Kidney (tissue), 14 donors: ENCODE results near the gene STK32B. TPM values are rescaled to one million over a fixed set of nuclear protein-coding genes. Genes with fewer than 3 reads are reported as not detected.
A peak's percentile ranks its signal among the peaks of the same experiment; 100 is the strongest.

Experiments used
- DNase-seq, 5 donors: peaks; one replicate each; pipeline ENCODE4 v3.0.0-alpha.2; 2013 to 2020
- FAIRE-seq: peaks from 2 replicates; lab custom pipeline; 2012; peaks lifted over from hg19 to GRCh38; lab: Jason Lieb, UNC
- H3K27ac ChIP-seq, 2 donors: one replicate each; pipeline ENCODE4 v1.7.0; 2013; ENCODE audit warnings: low read depth in 2 of 2, low read length in 2 of 2, inconsistent platforms in 1 of 2
- H3K27me3 ChIP-seq: one replicate; pipeline ENCODE4 v1.7.1; 2013; ENCODE audit warnings: low read length, inconsistent platforms; ENCODE audit not compliant: control insufficient read depth, insufficient read depth
- H3K36me3 ChIP-seq, 3 donors: one replicate each; pipeline versions ENCODE4 v1.7.0 to v1.7.1; 2013; ENCODE audit warnings: low read length in 3 of 3, control low read depth in 1 of 3, inconsistent platforms in 1 of 3; ENCODE audit not compliant: insufficient read depth in 3 of 3, control insufficient read depth in 2 of 3
- H3K4me1 ChIP-seq, 3 donors: one replicate each; pipeline versions ENCODE4 v1.7.0 to v1.7.1; 2013; ENCODE audit warnings: low read length in 3 of 3, inconsistent platforms in 1 of 3, low read depth in 1 of 3; ENCODE audit not compliant: control insufficient read depth in 2 of 3, insufficient read depth in 2 of 3
- H3K4me3 ChIP-seq, 3 donors: one replicate each; pipeline versions ENCODE4 v1.7.0 to v1.8.1; 2013; ENCODE audit warnings: low read length in 3 of 3, control low read depth in 1 of 3, inconsistent platforms in 1 of 3
- H3K9ac ChIP-seq, 3 donors: one replicate each; pipeline versions ENCODE4 v1.7.0 to v1.7.1; 2013; ENCODE audit warnings: low read length in 3 of 3, control low read depth in 1 of 3, inconsistent platforms in 1 of 3
- H3K9me3 ChIP-seq, 3 donors: one replicate each; pipeline versions ENCODE4 v1.7.0 to v1.7.1; 2013; ENCODE audit warnings: low read length in 3 of 3, control low read depth in 1 of 3, inconsistent platforms in 1 of 3; ENCODE audit not compliant: control insufficient read depth in 2 of 3, insufficient read depth in 1 of 3
- intact Hi-C: fragments of 100-400 bp; cut with DNase I; formaldehyde crosslinking; loops from one replicate; pipeline ENCODE4 v1.11.1; 2022
- polyA plus RNA-seq: library from polyadenylated mRNA; stranded (reverse); fragments of 350-450 nt; fragmentation: Illumina TruSeq; extraction: RNeasy Lipid Tissue Mini Kit (QIAGEN cat#74804); gene quantifications from one replicate; pipeline ENCODE4 v1.2.3, GENCODE V29; 2014; ENCODE audit warnings: low read depth, low replicate concordance; ENCODE audit not compliant: insufficient read depth
- total RNA-seq: library from RNA; stranded (reverse); fragmentation: NEBNext Ultra II Directional; extraction: Animal tissue kit (Norgen Biotek cat#: 25700); gene quantifications from one replicate; pipeline ENCODE4 v1.2.1, GENCODE V29; 2021
- TF ChIP-seq, protein P1 (sequence below): IDR thresholded peaks from 3 replicates; pipeline ENCODE4 v1.5.1; 2012; ENCODE audit warnings: mild to moderate bottlenecking, moderate library complexity, borderline replicate concordance; ENCODE audit not compliant: insufficient read depth; ENCODE audit errors: extremely low read depth
- donor health status: control.
- donor health status: control.
- donor health status: control.
- donor health status: control.
- donor health status: control.
- donor health status: DM: yes; HTN: yes; CAD: no.
- donor health status: Normal renal cell carcinoma (clear cell type).

Gene STK32B
- total and polyA plus RNA-seq, 2 donors from 2014 or later, result 18.1 to 18.2 TPM

DNA sequence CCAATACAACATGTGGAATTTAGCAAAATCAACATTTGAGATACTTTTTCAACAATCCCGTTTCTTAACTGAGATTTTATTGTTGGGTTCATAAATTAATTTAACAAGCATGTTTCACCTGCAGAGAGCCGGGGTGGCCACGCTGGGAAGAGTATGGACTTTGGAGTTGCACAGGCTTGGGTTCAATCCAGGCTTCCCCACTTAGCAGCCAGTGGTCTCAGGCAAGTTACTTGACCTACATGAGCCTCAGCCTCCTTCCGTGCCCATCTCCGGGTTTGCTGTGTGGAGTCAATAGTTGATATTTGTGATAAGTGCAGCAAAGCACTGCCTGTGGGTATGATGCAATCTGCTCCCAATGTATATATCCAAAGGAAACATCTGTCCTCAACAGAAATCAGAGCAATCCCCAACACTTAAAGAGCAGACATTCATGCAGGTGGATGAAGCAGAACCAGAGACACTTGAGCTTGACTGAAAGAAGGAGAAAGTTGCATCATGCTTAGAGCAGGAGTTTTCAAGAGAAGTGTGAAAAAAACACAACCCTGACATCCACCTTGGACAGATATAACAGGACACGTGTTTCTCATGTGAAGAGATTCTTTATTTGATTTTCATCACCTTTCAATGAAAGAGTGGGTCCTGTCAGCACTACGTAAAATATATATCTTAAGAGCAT is 37.1 kb upstream of the STK32B start:
- TF ChIP-seq, protein P1, sequence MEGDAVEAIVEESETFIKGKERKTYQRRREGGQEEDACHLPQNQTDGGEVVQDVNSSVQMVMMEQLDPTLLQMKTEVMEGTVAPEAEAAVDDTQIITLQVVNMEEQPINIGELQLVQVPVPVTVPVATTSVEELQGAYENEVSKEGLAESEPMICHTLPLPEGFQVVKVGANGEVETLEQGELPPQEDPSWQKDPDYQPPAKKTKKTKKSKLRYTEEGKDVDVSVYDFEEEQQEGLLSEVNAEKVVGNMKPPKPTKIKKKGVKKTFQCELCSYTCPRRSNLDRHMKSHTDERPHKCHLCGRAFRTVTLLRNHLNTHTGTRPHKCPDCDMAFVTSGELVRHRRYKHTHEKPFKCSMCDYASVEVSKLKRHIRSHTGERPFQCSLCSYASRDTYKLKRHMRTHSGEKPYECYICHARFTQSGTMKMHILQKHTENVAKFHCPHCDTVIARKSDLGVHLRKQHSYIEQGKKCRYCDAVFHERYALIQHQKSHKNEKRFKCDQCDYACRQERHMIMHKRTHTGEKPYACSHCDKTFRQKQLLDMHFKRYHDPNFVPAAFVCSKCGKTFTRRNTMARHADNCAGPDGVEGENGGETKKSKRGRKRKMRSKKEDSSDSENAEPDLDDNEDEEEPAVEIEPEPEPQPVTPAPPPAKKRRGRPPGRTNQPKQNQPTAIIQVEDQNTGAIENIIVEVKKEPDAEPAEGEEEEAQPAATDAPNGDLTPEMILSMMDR, result no peak
- no peaks in the 10 kb centered on the region for H3K27me3 ChIP-seq
- no peaks in the 10 kb centered on the region for H3K9me3 ChIP-seq
- no peaks in the 10 kb centered on the region for H3K4me1 ChIP-seq
- DNase-seq, result peak in 1 of 5 donors; percentile 27
- H3K4me3 ChIP-seq, result no peak overlapping the region
- no peak overlapping the region for H3K9ac ChIP-seq
- intact Hi-C loops, result no loop called here
- H3K27ac ChIP-seq, result no peak overlapping the region
- no peak for FAIRE-seq
- H3K36me3 ChIP-seq, result no peaks in the 10 kb centered on the region

DNA sequence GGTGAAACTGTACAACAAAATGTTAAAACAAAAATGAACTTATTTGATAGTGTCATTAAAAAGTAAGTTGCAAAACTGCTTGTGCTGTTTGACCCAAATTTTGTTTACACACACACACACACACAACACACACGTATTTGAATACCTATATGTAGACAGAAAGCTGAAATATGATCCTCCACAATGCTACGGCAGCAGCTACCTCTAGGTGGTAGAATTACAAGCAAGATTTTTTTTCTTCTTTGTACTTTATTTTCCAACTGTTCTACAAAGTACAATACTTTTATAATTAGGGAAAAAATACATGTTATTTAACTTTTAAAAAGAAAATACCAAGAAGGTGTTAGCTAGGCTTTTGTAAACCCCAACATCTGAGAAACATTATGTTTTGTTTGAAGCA is 33.2 kb upstream of the STK32B start:
- no peak overlapping the region for H3K27ac ChIP-seq
- no peaks in the 10 kb centered on the region for H3K4me1 ChIP-seq
- no peak for FAIRE-seq
- intact Hi-C loops, result no loop called here
- no peaks in the 10 kb centered on the region for H3K9me3 ChIP-seq
- no peaks in the 10 kb centered on the region for H3K27me3 ChIP-seq
- TF ChIP-seq, protein P1, result no peak
- DNase-seq, result no peak
- no peak overlapping the region for H3K9ac ChIP-seq
- H3K36me3 ChIP-seq, result no peaks in the 10 kb centered on the region
- H3K4me3 ChIP-seq, result no peak overlapping the region

DNA sequence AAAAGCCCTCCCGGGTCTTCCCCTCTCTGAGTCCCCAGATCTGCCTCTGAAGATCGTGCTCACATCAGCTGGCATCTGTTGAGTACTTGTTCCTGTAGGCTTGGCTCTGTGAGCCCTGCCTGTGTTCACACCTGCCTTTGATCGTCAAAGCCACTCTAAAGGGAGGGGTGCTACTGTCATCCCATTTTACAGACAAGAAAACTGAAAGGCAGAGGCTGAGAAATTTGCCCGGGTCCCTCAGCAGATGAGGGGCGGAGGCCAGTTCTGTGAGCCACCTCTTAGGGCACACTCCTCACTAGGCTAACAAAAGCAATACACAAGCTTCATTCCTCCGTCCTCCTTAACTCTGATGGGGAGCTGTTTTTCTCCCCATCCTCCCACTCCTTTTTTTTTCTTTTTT is 32.7 kb upstream of the STK32B start:
- H3K9ac ChIP-seq, result no peak overlapping the region
- H3K4me1 ChIP-seq, result no peaks in the 10 kb centered on the region
- intact Hi-C loops, result no loop called here
- TF ChIP-seq, protein P1, result no peak
- no peak overlapping the region for H3K4me3 ChIP-seq
- no peak for DNase-seq
- no peak overlapping the region for H3K27ac ChIP-seq
- H3K9me3 ChIP-seq, result no peaks in the 10 kb centered on the region
- no peaks in the 10 kb centered on the region for H3K36me3 ChIP-seq
- H3K27me3 ChIP-seq, result no peaks in the 10 kb centered on the region
- FAIRE-seq, result no peak
